ENCODE data around the gene SSUH2.
"Not testable (repeated sequence)": the region's sequence is repeated elsewhere in the genome, so short reads cannot be mapped to it uniquely, and the experiment has no call there.

SSUH2 gene

DNA sequence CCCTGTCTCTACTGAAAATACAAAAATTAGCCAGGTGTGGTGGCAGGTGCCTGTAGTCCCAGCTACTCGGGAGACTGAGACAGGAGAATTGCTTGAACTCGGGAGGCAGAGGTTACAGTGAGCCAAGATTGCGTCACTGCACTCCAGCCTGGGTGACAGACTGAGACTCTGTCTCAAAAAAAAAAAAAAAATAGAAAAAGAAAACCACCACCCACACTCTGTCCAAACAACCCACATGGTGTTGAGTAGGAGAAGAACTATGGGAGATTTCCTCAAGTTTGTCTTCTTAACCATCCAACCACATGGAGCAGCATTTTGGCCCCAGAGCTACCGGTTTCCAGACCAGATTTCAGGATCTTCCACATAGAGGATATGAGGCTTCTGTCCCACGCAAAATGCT, 64.2 kb downstream of the SSUH2 start:
- not testable (repeated sequence) for DNase-seq (ENCODE audit: low spot score)

- no peak for DNase-seq (ENCODE audit: low spot score)
These were observed 64.7 kb downstream of the SSUH2 start for GRCh38 chr3:8579943-8580342.

DNA sequence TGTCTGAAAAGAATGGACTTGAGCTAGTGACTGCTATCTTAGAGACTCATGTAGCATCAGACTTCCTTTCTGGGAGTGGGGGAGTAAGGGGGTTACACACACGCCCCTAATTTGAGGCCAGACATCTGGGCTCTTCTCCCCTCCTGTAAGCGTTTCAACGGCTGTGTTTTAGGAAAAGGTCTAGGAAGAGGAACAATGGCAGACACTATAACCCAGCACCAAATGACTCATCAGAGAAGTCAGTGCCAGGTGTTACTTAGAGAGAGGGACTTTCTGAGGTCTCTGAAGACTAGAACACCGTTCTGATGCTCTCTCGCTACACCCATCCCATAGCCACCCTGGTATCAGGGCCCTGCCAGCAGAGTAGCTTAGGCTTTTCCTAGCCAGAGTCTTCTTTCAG, 65.5 kb downstream of the SSUH2 start:
- no peak for DNase-seq (ENCODE audit: low spot score)

DNA sequence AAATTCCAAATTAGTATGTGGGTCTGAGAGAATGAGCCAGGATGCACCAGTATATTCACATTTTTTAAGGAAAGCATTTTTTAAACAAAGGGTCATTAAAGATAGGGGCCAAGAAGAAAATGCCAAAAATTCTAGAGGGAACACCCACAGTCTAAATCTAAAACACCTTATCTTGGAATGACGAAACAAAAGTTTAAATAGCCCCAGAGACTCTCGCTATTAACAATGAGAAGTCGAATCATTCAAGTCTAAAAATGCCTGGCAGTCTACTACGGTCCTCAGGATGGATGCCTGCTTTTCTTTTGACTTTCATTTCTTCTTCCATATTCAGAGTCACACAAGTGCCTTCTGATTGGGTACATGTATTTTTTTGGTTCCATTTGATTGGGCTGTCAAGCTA, 66.3 kb downstream of the SSUH2 start:
- DNase-seq (ENCODE audit: low spot score): no peak

DNA sequence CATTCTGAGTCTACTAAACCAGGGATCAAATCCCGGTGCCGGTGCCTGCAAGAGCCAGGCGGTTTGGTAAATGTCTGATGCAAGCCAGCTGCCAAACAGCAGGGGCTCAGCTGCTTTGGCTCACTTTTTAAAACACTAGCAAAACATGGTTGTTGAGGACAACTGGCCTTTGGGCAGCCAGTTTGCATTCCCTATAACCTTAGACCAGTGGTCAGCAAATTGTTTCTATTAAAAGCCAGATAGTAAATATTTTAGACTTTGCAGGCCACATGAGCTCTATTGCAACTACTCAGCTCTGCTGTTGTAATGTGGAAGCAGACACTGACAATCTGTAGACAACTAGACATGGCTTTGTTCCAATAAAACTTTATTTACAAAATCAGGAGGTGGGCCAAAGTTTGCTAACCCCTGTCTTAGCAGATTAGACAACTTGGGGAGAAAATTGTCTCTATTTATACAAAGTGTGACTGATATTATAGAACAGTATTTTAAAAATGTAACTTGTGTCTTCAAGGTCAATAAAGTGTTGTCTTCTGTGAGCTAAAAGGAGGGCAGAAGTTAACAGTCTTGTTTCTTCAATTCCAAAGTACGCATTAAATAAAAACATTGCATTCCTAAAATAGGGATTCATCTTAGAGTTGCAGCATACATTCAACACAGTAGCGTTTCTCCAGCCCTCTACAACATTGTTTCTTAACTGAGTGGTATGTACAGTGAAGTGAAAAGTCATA, 67.6 kb downstream of the SSUH2 start:
- DNase-seq (ENCODE audit: low spot score): no peak

GRCh38 chr3:8576436-8576835, 68.2 kb downstream of the SSUH2 start:
- DNase-seq (ENCODE audit: low spot score): no peak

- no peak for DNase-seq (ENCODE audit: low spot score)
These were observed 69.1 kb downstream of the SSUH2 start for GRCh38 chr3:8575364-8576104.

GRCh38 chr3:8574670-8575322, 69.8 kb downstream of the SSUH2 start:
- DNase-seq (ENCODE audit: low spot score): no peak

DNA sequence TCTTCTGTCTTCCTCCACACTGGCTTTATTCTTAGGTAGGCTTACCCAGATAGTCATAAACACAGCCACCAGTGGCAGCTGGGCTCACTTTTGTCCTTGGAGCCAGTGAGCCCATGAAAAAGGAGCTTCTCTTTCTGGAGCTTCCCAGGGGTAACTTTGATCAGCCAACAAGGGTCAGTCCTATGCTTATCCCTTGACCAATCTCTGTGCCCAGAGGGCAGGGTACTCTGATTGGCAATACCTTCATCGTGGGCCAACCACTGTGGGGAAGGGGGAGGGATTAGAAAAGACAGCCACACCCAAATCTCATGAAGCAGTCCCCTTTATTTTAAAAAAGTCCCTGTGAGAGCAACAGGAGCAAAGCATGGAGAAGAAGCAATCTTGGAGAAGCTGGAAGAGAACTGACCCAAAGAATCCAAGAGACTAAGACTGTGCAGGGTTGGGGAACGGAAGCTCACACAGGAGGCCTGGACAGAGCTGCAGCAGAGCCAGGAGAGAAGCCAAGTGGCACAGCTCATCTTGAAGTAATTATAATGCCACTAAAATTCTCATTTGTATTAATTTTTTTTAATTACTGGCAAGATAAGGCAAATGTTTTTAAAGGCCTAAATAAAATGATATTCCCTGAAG, 70.4 kb downstream of the SSUH2 start:
- no peak for DNase-seq (ENCODE audit: low spot score)

DNA sequence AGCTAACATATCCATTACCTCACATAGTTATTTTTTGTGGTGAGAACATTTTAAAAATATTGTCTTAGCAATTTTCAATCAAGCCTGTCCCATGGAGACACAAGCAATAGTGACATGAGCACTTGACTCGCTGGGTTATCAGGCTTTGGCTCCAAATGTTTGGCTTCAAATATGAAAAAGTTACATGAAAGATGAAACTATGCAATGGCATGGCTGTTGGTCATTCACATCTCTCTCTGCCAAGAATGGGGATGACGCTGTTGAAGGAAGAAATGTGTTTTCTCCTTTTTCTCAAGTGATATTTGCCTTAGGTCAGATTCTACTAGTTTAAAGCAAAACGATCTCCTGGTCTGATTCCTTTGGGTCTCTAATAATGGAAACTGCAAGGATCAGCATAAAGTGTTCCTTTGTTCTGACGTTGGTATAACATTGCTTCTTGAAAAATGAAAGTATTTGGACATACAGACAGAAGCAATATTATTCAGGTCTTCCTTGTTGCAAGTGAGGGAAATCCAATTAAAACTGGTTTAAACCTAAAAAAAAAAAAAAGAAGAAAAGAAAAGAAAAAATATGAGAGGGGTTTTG, 71.2 kb downstream of the SSUH2 start:
- DNase-seq (ENCODE audit: low spot score): no peak

GRCh38 chr3:8571256-8571655, 73.3 kb downstream of the SSUH2 start:
- DNase-seq (ENCODE audit: low spot score): no peak
